Measurements from ENCODE around the gene LINGO3.

Gene LINGO3

GRCh38 chr19:2325281-2326046 lies 17.5 kb upstream of the LINGO3 start:
- Mint-ChIP-seq H3K4me1 (ENCODE audit: low read depth) (peaks cover 51% of the 10 kb centered on the region), H3K4me3 (no peak overlapping the region), H3K27ac (peak overlapping the region; percentile 9)

DNA sequence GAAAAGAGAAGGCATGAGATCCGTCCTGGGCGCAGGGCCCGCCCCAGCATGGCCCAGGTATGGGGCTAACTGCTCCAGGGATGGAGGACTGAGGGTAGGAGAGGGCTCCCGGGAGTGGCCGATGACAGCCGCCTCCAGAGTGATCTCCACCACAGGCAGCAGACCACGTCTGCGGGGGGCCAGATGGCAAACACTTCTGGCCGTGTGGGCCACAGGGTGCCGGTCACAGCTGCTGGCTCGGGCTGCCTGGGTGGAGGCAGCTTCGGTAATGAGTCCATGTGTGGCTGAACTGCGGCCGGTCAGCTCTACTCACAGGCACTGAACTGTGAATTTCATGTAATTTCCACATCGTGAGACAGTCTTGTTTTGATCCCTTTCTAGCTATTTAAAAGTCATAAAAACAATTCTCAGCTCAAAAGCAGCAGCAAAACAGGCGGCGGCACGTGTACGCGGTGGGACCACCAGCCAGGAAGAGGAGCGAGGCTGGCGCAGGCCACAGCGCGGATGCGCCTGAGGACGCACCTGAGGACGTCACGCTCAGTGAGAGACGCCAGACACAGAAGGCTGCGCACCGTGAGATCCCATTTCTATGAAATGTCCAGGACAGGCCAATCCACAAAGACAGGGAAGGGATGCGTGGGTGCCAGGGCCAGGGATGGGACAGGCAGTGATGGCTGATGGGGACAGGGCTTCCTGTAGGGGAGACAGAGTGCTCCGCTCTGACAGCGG lies 16.4 kb upstream of the LINGO3 start:
- peaks cover 40% of the 10 kb centered on the region for H3K4me1 Mint-ChIP-seq (ENCODE audit: low read depth)
- no peaks in the 10 kb centered on the region for H3K9me3 Mint-ChIP-seq
- H3K27me3 Mint-ChIP-seq: no peaks in the 10 kb centered on the region
- intact Hi-C loops (cut with micrococcal nuclease): no loop called here
- H3K36me3 Mint-ChIP-seq (ENCODE audit: low read depth): peaks cover 76% of the 10 kb centered on the region
- H3K4me3 Mint-ChIP-seq: no peak overlapping the region
- H3K27ac Mint-ChIP-seq: no peak overlapping the region

More at GRCh38 chr19:2325281-2326046, 17.5 kb upstream of the LINGO3 start:
- intact Hi-C loops (cut with micrococcal nuclease): loop anchor here (5.0 kb wide), 1 partner anchor 67 kb away; no protein-coding TSS in a partner anchor
- H3K27me3 Mint-ChIP-seq: no peaks in the 10 kb centered on the region
- H3K9me3 Mint-ChIP-seq: no peaks in the 10 kb centered on the region
- H3K36me3 Mint-ChIP-seq (ENCODE audit: low read depth): peaks cover 76% of the 10 kb centered on the region

DNA sequence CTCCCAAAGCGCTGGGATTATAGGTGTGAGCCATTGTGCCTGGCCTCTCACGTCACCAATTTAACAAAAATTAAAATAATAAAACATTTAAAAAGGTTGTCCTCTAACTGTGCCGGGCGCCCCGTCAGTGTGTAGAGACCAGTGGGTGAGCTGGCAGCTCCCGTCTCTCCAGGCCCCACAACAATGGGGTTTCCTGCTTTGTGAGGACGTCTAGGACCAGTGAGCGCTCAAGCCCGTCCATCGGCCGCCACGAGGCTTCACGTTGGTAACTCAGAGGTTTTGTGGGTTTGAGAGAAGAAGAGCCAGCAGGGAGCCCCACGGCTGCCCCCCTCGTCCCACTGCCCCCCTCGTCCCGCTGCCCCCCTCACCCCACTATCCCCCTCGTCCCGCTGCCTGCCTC lies 15.8 kb upstream of the LINGO3 start:
- peaks cover 76% of the 10 kb centered on the region for H3K36me3 Mint-ChIP-seq (ENCODE audit: low read depth)
- intact Hi-C loops (cut with micrococcal nuclease): no loop called here
- H3K4me3 Mint-ChIP-seq: no peak overlapping the region
- H3K9me3 Mint-ChIP-seq: no peaks in the 10 kb centered on the region
- no peak overlapping the region for H3K27ac Mint-ChIP-seq
- peaks cover 35% of the 10 kb centered on the region for H3K4me1 Mint-ChIP-seq (ENCODE audit: low read depth)
- no peaks in the 10 kb centered on the region for H3K27me3 Mint-ChIP-seq

GRCh38 chr19:2321565-2322283 lies 13.8 kb upstream of the LINGO3 start:
- Mint-ChIP-seq H3K36me3 (ENCODE audit: low read depth) (peaks cover 60% of the 10 kb centered on the region), H3K27ac (no peak overlapping the region), H3K27me3 (no peaks in the 10 kb centered on the region), H3K4me1 (ENCODE audit: low read depth) (peaks cover 22% of the 10 kb centered on the region), H3K9me3 (no peaks in the 10 kb centered on the region), H3K4me3 (no peak overlapping the region)
- intact Hi-C loops (cut with micrococcal nuclease): no loop called here

GRCh38 chr19:2320939-2321338 lies 13.0 kb upstream of the LINGO3 start:
- Mint-ChIP-seq H3K27ac (no peak overlapping the region), H3K27me3 (no peaks in the 10 kb centered on the region), H3K9me3 (no peaks in the 10 kb centered on the region), H3K4me3 (no peak overlapping the region), H3K4me1 (ENCODE audit: low read depth) (peaks cover 19% of the 10 kb centered on the region), H3K36me3 (ENCODE audit: low read depth) (peaks cover 52% of the 10 kb centered on the region)
- intact Hi-C loops (cut with micrococcal nuclease): no loop called here

DNA sequence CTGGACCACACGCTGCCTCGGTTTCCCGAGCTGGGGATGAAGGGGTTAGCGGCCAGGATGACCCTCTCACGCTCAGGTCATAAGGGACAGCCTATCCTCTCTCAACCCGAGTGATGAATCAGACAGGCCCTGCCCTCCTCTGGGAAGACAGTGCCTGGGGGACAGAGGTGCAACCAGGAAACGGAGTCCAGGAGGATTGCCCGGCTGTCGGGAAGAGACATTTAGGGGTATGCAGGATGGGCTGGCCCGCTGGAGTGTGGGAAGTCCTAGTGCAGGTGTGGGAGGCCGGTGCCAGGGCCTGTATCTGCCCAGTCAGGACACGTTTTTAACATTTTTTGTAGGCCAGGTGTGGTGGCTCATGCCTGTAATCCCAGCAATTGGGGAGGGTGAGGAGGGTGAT lies 12.1 kb upstream of the LINGO3 start:
- H3K27me3 Mint-ChIP-seq: no peaks in the 10 kb centered on the region
- intact Hi-C loops (cut with micrococcal nuclease): no loop called here
- no peak overlapping the region for H3K27ac Mint-ChIP-seq
- peaks cover 19% of the 10 kb centered on the region for H3K4me1 Mint-ChIP-seq (ENCODE audit: low read depth)
- H3K4me3 Mint-ChIP-seq: no peak overlapping the region
- H3K36me3 Mint-ChIP-seq (ENCODE audit: low read depth): peaks cover 43% of the 10 kb centered on the region
- no peaks in the 10 kb centered on the region for H3K9me3 Mint-ChIP-seq

DNA sequence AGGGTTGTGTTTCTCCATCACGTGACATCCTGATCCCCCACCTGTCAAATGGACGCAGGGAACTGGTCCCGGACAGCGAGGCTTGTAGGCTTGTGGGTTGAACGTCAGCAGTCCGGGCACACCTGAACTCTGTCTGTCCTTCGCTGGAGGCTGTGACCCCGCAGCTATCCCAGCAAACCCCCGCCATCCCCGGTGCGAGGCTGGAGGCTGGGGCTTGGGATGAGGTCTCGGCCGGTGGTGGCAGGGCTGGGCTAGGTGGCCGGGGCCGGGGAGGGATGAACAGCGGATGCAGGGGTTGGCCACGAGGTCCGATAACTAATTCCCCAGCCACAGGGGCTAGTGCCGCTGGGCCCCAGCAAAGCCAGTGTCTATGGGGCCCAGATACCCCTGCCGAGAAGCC lies 11.6 kb upstream of the LINGO3 start:
- peaks cover 24% of the 10 kb centered on the region for H3K4me1 Mint-ChIP-seq (ENCODE audit: low read depth)
- H3K27ac Mint-ChIP-seq: no peak overlapping the region
- H3K36me3 Mint-ChIP-seq (ENCODE audit: low read depth): peaks cover 38% of the 10 kb centered on the region
- intact Hi-C loops (cut with micrococcal nuclease): loop anchor here (5.0 kb wide), 1 partner anchor 82 kb away; the partner anchor contains the start of genes PLEKHJ1 and SF3A2
- no peaks in the 10 kb centered on the region for H3K9me3 Mint-ChIP-seq
- no peaks in the 10 kb centered on the region for H3K27me3 Mint-ChIP-seq
- H3K4me3 Mint-ChIP-seq: no peak overlapping the region

DNA sequence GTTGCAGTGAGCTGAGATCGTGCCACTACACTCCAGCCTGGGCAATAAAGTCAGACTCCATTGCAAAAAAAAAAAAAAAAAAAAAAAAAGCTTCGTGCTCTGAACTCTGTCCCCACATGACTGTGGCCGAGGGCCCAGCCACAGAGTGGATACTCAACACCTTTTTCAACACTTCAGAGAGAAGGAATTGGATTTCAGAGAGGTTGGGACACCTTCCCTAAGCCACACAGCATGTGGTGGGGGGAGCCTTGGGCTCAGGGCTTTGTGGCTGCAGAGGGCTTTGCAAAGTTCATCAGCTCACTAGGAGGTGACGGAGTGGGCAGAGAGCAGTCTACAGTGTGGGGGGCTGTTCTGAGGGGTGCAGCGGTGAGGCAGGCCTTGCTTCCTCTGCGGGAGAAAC lies 11.0 kb upstream of the LINGO3 start:
- Mint-ChIP-seq H3K36me3 (ENCODE audit: low read depth) (peaks cover 32% of the 10 kb centered on the region), H3K27me3 (no peaks in the 10 kb centered on the region), H3K9me3 (no peaks in the 10 kb centered on the region), H3K4me1 (ENCODE audit: low read depth) (peaks cover 26% of the 10 kb centered on the region), H3K4me3 (no peak overlapping the region), H3K27ac (no peak overlapping the region)
- intact Hi-C loops (cut with micrococcal nuclease): loop anchor here (5.0 kb wide), 1 partner anchor 82 kb away; the partner anchor contains the start of genes PLEKHJ1 and SF3A2

DNA sequence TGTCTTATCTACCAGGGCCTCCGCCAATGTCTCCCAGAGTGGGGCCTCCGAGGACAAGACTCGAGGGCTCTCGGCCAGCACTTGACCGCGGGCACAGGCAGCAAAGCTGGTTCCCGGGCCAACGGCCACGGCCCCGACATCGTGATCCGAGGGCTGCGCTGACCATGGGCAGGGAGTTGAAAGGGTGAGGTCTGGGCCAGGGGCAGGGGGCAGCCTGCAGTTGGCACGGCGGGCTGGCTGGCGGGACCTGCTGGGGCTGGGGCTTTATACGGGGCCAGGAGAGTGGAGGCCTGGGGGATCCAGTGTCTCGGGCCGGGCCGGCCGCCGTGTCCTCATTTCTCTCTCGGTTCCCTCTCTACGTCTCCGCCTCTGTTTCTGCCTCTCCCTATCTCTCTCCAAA lies 9.8 kb upstream of the LINGO3 start:
- H3K36me3 Mint-ChIP-seq (ENCODE audit: low read depth): peaks cover 20% of the 10 kb centered on the region
- intact Hi-C loops (cut with micrococcal nuclease): loop anchor here (2.0 to 5.0 kb wide), 2 partner anchors 43 to 80 kb away; partner anchors contain the start of genes PLEKHJ1 and SF3A2
- H3K9me3 Mint-ChIP-seq: no peaks in the 10 kb centered on the region
- peaks cover 7% of the 10 kb centered on the region for H3K27me3 Mint-ChIP-seq
- H3K4me3 Mint-ChIP-seq: no peak overlapping the region
- H3K4me1 Mint-ChIP-seq (ENCODE audit: low read depth): peaks cover 26% of the 10 kb centered on the region
- H3K27ac Mint-ChIP-seq: peak overlapping the region; percentile 50

DNA sequence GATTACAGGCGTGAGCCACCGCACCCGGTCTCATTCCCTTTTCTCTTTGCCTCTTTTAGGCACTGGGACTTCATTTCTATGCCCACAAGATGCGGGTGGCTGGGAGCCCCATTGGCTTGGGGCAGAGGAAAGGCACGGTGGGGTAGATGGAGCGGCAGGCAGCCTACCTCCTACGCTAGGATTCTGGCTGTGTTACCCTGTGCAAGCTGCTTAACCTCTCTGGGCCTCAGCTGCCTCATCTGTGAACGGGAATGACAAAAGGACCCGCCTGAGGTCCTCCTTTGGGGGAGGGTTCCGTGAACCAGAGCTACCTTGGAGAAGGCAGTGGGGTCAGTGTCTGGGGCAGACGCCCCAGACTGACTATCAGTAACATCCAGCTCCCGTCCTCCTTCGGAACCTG lies 9.3 kb upstream of the LINGO3 start:
- intact Hi-C loops (cut with micrococcal nuclease): loop anchor here (2.0 to 5.0 kb wide), 2 partner anchors 42 to 80 kb away; partner anchors contain the start of genes PLEKHJ1 and SF3A2
- H3K36me3 Mint-ChIP-seq (ENCODE audit: low read depth): peaks cover 15% of the 10 kb centered on the region
- H3K9me3 Mint-ChIP-seq: no peaks in the 10 kb centered on the region
- peaks cover 12% of the 10 kb centered on the region for H3K27me3 Mint-ChIP-seq
- peaks cover 26% of the 10 kb centered on the region for H3K4me1 Mint-ChIP-seq (ENCODE audit: low read depth)
- peak overlapping the region; percentile 50 for H3K27ac Mint-ChIP-seq
- no peak overlapping the region for H3K4me3 Mint-ChIP-seq

- Mint-ChIP-seq H3K27ac (peak overlapping the region; percentile 59), H3K36me3 (ENCODE audit: low read depth) (peaks cover 1% of the 10 kb centered on the region), H3K4me3 (peak overlapping the region; percentile 55), H3K27me3 (peaks cover 23% of the 10 kb centered on the region), H3K4me1 (ENCODE audit: low read depth) (peaks cover 26% of the 10 kb centered on the region), H3K9me3 (no peaks in the 10 kb centered on the region)
- intact Hi-C loops (cut with micrococcal nuclease): loop anchor here (1.0 to 5.0 kb wide), 3 partner anchors 41 to 160 kb away; partner anchors contain the start of genes PLEKHJ1 and SF3A2
Measured at GRCh38 chr19:2315818-2316353, 7.9 kb upstream of the LINGO3 start.

DNA sequence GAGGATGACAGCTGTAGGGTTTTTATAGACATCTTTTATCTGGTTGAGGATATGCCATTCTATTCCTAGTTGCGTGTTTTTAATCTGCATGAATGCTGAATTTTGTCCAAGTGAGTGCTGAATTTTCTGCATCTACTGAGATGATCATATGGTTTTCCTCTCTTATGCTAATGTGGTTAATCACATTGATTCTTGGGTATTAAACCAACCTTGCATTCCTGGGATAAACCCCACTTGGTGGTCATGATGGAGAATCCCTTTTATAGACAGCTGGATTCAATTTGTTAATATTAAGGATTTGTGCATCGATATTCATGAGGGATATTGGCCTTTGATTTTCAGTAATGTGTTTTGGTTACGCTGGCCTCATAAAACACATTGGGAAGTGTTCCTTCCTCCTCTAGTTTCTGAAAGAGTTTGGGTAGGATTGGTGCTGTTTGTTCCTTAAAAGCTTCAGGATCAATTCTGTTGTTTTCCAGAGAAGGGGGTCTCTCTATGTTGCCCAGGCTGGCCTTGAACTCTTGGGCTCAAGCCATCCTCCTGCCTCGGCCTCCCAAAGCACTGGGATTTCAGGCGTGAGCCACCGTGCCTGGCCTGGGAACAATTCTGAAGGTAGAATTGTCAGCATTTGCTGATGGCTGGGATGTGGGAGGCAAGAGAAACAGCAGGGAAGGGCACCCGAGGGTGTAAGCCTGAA lies 7.3 kb upstream of the LINGO3 start:
- Mint-ChIP-seq H3K4me1 (ENCODE audit: low read depth) (peaks cover 26% of the 10 kb centered on the region), H3K9me3 (no peaks in the 10 kb centered on the region), H3K36me3 (ENCODE audit: low read depth) (no peaks in the 10 kb centered on the region), H3K27me3 (peaks cover 30% of the 10 kb centered on the region), H3K4me3 (peak overlapping the region; percentile 55), H3K27ac (peak overlapping the region; percentile 59)
- intact Hi-C loops (cut with micrococcal nuclease): loop anchor here (5.0 kb wide), 1 partner anchor 78 kb away; the partner anchor contains the start of genes PLEKHJ1 and SF3A2

All from dendritic cell treated with granulocyte-macrophage colony-stimulating factor and Interleukin-4, amounts not matched to agents 40 ng/mL and 50 ng/mL, for 4 days (primary cell).